OCI-M1 (cell line): ENCODE results near the gene INTS2.
"Not testable (repeated sequence)": the region's sequence is repeated elsewhere in the genome, so short reads cannot be mapped to it uniquely, and the experiment has no call there.

ENCODE experiments used
- DNase-seq: peaks from one replicate; lab custom pipeline; 2025; lab: John Stamatoyannopoulos, UW

Gene INTS2

GRCh38 chr17:61927208-61928100 is at the start of gene INTS2:
Gene INTS2 (minus strand): TSS chr17:61927982. CDS start chr17:61926644, 1,338 bp downstream.
- peak; percentile 95 for DNase-seq

GRCh38 chr17:61974115-61974514 is 46.3 kb upstream of the INTS2 start:
- DNase-seq: no peak

GRCh38 chr17:61972311-61972710 is 44.5 kb upstream of the INTS2 start:
- no peak for DNase-seq

- peak; percentile 16 for DNase-seq
Measured at GRCh38 chr17:61970030-61970429, 42.2 kb upstream of the INTS2 start.

- DNase-seq: no peak
Measured at GRCh38 chr17:61968757-61969156, 41.0 kb upstream of the INTS2 start.

- DNase-seq: no peak
Measured at GRCh38 chr17:61967729-61968128, 39.9 kb upstream of the INTS2 start.

- DNase-seq: peak; percentile 78
Measured at GRCh38 chr17:61966191-61966590, 38.4 kb upstream of the INTS2 start.

- DNase-seq: no peak
Measured at GRCh38 chr17:61955619-61956018, 27.8 kb upstream of the INTS2 start.

GRCh38 chr17:61947367-61948078 is 19.7 kb upstream of the INTS2 start:
- DNase-seq: no peak

- no peak for DNase-seq
Measured at GRCh38 chr17:61946359-61946758, 18.6 kb upstream of the INTS2 start.

- DNase-seq: no peak
Measured at GRCh38 chr17:61943117-61943516, 15.3 kb upstream of the INTS2 start.

GRCh38 chr17:61942085-61942484 is 14.3 kb upstream of the INTS2 start:
- DNase-seq: no peak

- no peak for DNase-seq
Measured at GRCh38 chr17:61928101-61928436, 287 bp upstream of the INTS2 start.

GRCh38 chr17:61926826-61927207 is 965 bp downstream of the INTS2 start:
- DNase-seq: no peak

- DNase-seq: not testable (repeated sequence)
Measured at GRCh38 chr17:61915162-61915561, 12.6 kb downstream of the INTS2 start.

- DNase-seq: no peak
Measured at GRCh38 chr17:61908292-61909037, 19.3 kb downstream of the INTS2 start.

- no peak for DNase-seq
Measured at GRCh38 chr17:61907361-61907760, 20.4 kb downstream of the INTS2 start.

- DNase-seq: peak; percentile 49
Measured at GRCh38 chr17:61904094-61904710, 23.6 kb downstream of the INTS2 start.

- no peak for DNase-seq
Measured at GRCh38 chr17:61903251-61903650, 24.5 kb downstream of the INTS2 start.

- DNase-seq: no peak
Measured at GRCh38 chr17:61897548-61898180, 30.1 kb downstream of the INTS2 start.

- no peak for DNase-seq
Measured at GRCh38 chr17:61895391-61895790, 32.4 kb downstream of the INTS2 start.

- not testable (repeated sequence) for DNase-seq
Measured at GRCh38 chr17:61894310-61894709, 33.5 kb downstream of the INTS2 start.
